H9 (cell line): ENCODE results near the gene SORCS2. TPM values are rescaled to one million over a fixed set of nuclear protein-coding genes. Genes with fewer than 3 reads are reported as not detected.

ENCODE experiments used
- DNase-seq: peaks from one replicate; pipeline ENCODE4 v3.0.0-alpha.2; 2017
- H2AFZ ChIP-seq: one replicate; pipeline ENCODE4 v1.6.1; 2013; ENCODE audit warnings: mild to moderate bottlenecking, low read length, control low read depth, moderate library complexity
- H2AK5ac ChIP-seq: 2 replicates; pipeline ENCODE4 v1.6.1; 2013; ENCODE audit warnings: low read length, control low read depth, mixed read lengths; ENCODE audit not compliant: insufficient read length
- H2BK120ac ChIP-seq: one replicate; pipeline ENCODE4 v1.6.1; 2013; ENCODE audit warnings: low read depth, mild to moderate bottlenecking, low read length, control low read depth, inconsistent platforms; ENCODE audit not compliant: poor library complexity, severe bottlenecking
- H2BK12ac ChIP-seq: 2 replicates; pipeline ENCODE4 v1.6.1; 2013; ENCODE audit warnings: low read length, control low read depth, mixed read lengths, low read depth; ENCODE audit not compliant: insufficient read length
- H2BK15ac ChIP-seq: 2 replicates; pipeline ENCODE4 v1.6.1; 2013; ENCODE audit warnings: low read depth, low read length, control low read depth
- H2BK20ac ChIP-seq: one replicate; pipeline ENCODE4 v1.6.1; 2013; ENCODE audit warnings: low read depth, mild to moderate bottlenecking, low read length, control low read depth, inconsistent platforms; ENCODE audit not compliant: poor library complexity, severe bottlenecking
- H2BK5ac ChIP-seq: 2 replicates; pipeline ENCODE4 v1.6.1; 2013; ENCODE audit warnings: low read length, control low read depth, mixed read lengths; ENCODE audit not compliant: insufficient read length
- H3K14ac ChIP-seq: 2 replicates; pipeline ENCODE4 v1.6.1; 2013; ENCODE audit warnings: low read length, control low read depth; ENCODE audit not compliant: insufficient read depth
- H3K18ac ChIP-seq: 2 replicates; pipeline ENCODE4 v1.6.1; 2013; ENCODE audit warnings: low read depth, mild to moderate bottlenecking, mixed read lengths, low read length, control low read depth; ENCODE audit not compliant: insufficient read length
- H3K23ac ChIP-seq: 2 replicates; pipeline ENCODE4 v1.6.1; 2013; ENCODE audit warnings: low read length, control low read depth, mixed read lengths, low read depth; ENCODE audit not compliant: insufficient read length
- H3K23me2 ChIP-seq: 2 replicates; pipeline ENCODE4 v1.6.1; 2013; ENCODE audit warnings: low read depth, mild to moderate bottlenecking, mixed read lengths, low read length, control low read depth; ENCODE audit not compliant: insufficient read length, poor library complexity, severe bottlenecking
- H3K27ac ChIP-seq: 2 replicates; pipeline ENCODE4 v1.5.1; 2013; ENCODE audit warnings: low read length, control low read depth, mixed read lengths, low read depth; ENCODE audit not compliant: insufficient read length
- H3K27me3 ChIP-seq: 2 replicates; pipeline ENCODE4 v1.6.1; 2013; ENCODE audit warnings: low read length, control low read depth, inconsistent platforms; ENCODE audit not compliant: insufficient read depth
- H3K4ac ChIP-seq: 2 replicates; pipeline ENCODE4 v1.6.1; 2013; ENCODE audit warnings: low read depth, mild to moderate bottlenecking, control low read depth, inconsistent platforms, low read length, moderate library complexity
- H3K4me1 ChIP-seq: 2 replicates; pipeline ENCODE4 v1.6.1; 2013; ENCODE audit warnings: low read length, control low read depth, inconsistent platforms; ENCODE audit not compliant: insufficient read depth
- H3K4me2 ChIP-seq: 2 replicates; pipeline ENCODE4 v1.6.1; 2013; ENCODE audit warnings: low read length, control low read depth, mixed read lengths; ENCODE audit not compliant: insufficient read length, insufficient read depth
- H3K56ac ChIP-seq: 2 replicates; pipeline ENCODE4 v1.6.1; 2013; ENCODE audit warnings: low read depth, mild to moderate bottlenecking, mixed read lengths, low read length, control low read depth; ENCODE audit not compliant: insufficient read length
- H3K79me1 ChIP-seq: 2 replicates; pipeline ENCODE4 v1.6.1; 2013; ENCODE audit warnings: low read depth, mild to moderate bottlenecking, moderate library complexity, low read length, control low read depth, inconsistent platforms; ENCODE audit not compliant: insufficient read depth, poor library complexity, severe bottlenecking
- H3K79me2 ChIP-seq: 2 replicates; pipeline ENCODE4 v1.6.1; 2013; ENCODE audit warnings: low read length, control low read depth, inconsistent platforms; ENCODE audit not compliant: insufficient read depth
- H3K9ac ChIP-seq: 2 replicates; pipeline ENCODE4 v1.6.1; 2013; ENCODE audit warnings: low read length, control low read depth, mixed read lengths; ENCODE audit not compliant: insufficient read length; ENCODE audit errors: extremely low read depth
- H3K9me3 ChIP-seq: one replicate; pipeline ENCODE4 v1.6.1; 2013; ENCODE audit warnings: low read depth, low read length, inconsistent platforms; ENCODE audit not compliant: control insufficient read depth
- H3T11ph ChIP-seq: one replicate; pipeline ENCODE4 v1.6.1; 2013; ENCODE audit warnings: mild to moderate bottlenecking, low read length, control low read depth, inconsistent platforms
- H4K20me1 ChIP-seq: one replicate; pipeline ENCODE4 v1.6.1; 2013; ENCODE audit not compliant: control insufficient read depth, insufficient read length, insufficient read depth
- H4K5ac ChIP-seq: 2 replicates; pipeline ENCODE4 v1.6.1; 2013; ENCODE audit warnings: low read depth, mild to moderate bottlenecking, mixed read lengths, low read length, control low read depth; ENCODE audit not compliant: insufficient read length
- H4K8ac ChIP-seq: replicated peaks from 2 replicates; pipeline ENCODE4 v1.6.1; 2013; ENCODE audit warnings: low read length, control low read depth, mixed read lengths, low read depth; ENCODE audit not compliant: insufficient read length
- H4K91ac ChIP-seq: 2 replicates; pipeline ENCODE4 v1.6.1; 2013; ENCODE audit warnings: low read depth, mild to moderate bottlenecking, moderate library complexity, mixed read lengths, low read length, control low read depth; ENCODE audit not compliant: insufficient read length
- H3K27ac Mint-ChIP-seq, 3 experiments: 2 replicates in 2 of 3; 3 replicates in 1 of 3; pipeline ENCODE4 v1.8.0; 2020 to 2021; ENCODE audit warnings: mixed read lengths in 3 of 3, mild to moderate bottlenecking in 1 of 3, moderate library complexity in 1 of 3
- H3K27me3 Mint-ChIP-seq: 2 replicates; pipeline ENCODE4 v1.8.0; 2021; ENCODE audit warnings: low read depth, mild to moderate bottlenecking, moderate library complexity, mixed read lengths
- H3K36me3 Mint-ChIP-seq, 3 experiments: 2 replicates in 2 of 3; 3 replicates in 1 of 3; pipeline ENCODE4 v1.8.0; 2020 to 2021; ENCODE audit warnings: low read depth in 3 of 3, mixed read lengths in 3 of 3; ENCODE audit not compliant: insufficient read depth in 1 of 3
- H3K4me1 Mint-ChIP-seq, 2 experiments: 2 replicates each; pipeline ENCODE4 v1.8.0; 2020; ENCODE audit warnings: mixed read lengths in 2 of 2
- H3K4me3 Mint-ChIP-seq, 2 experiments: 2 replicates in 1 of 2; 3 replicates in 1 of 2; pipeline ENCODE4 v1.8.0; 2020 to 2021; ENCODE audit warnings: mild to moderate bottlenecking in 2 of 2, mixed read lengths in 2 of 2, moderate library complexity in 1 of 2
- H3K9me3 Mint-ChIP-seq, 2 experiments: 2 replicates in 1 of 2; 3 replicates in 1 of 2; pipeline ENCODE4 v1.8.0; 2020; ENCODE audit warnings: mild to moderate bottlenecking in 2 of 2, mixed read lengths in 2 of 2, moderate library complexity in 1 of 2
- CTCF ChIP-seq: fragments of 200-600 bp; sonication (generic); conservative IDR thresholded peaks from 3 replicates; pipeline ENCODE4 v1.8.0; 2021; ENCODE audit warnings: antibody characterized with exemption, mild to moderate bottlenecking
- WGBS: extraction: QIAGEN DNeasy Blood & Tissue Kit; methylation state at CpG from one replicate; pipeline ENCODE4 v1.1.7; 2013; ENCODE audit warnings: missing lambda C conversion rate, low lambda C conversion rate, mixed read lengths; ENCODE audit not compliant: insufficient read length; ENCODE audit errors: extremely low coverage; 5-methylcytosine and 5-hydroxymethylcytosine counted together
- total RNA-seq: library from RNA; stranded (reverse); gene quantifications from 2 replicates; pipeline ENCODE4 v1.2.1, GENCODE V29; 2021

The SORCS2 gene
- total RNA-seq, 1 experiment from 2014 or later = 0.57 TPM

- peaks cover 8% of the 10 kb centered on the region for H3K27me3 Mint-ChIP-seq
These were observed 162.6 kb downstream of the SORCS2 start for GRCh38 chr4:7354927-7355326.

More at GRCh38 chr4:7354927-7355326, 162.6 kb downstream of the SORCS2 start:
- Mint-ChIP-seq H3K4me3 (no peak overlapping the region), H3K9me3 (no peaks in the 10 kb centered on the region), H3K4me1 (no peaks in the 10 kb centered on the region; a peak in 1 of 4 replicates), H3K27ac (no peak overlapping the region), H3K36me3 (no peaks in the 10 kb centered on the region)
- no peak for TF ChIP-seq CTCF
- no peaks in the 10 kb centered on the region for H3K23me2 ChIP-seq
- H4K8ac ChIP-seq = no peak overlapping the region
- no peaks in the 10 kb centered on the region for H3K4me1 ChIP-seq
- no peak overlapping the region for H2BK5ac ChIP-seq
- H3K4ac ChIP-seq = no peak overlapping the region
- WGBS = no CpG with 5 or more reads among the region's 5 CpGs
- no peak overlapping the region for H4K5ac ChIP-seq
- H3T11ph ChIP-seq = no peak overlapping the region
- H3K18ac ChIP-seq = no peak overlapping the region
- no peak overlapping the region for H3K23ac ChIP-seq
- H2BK20ac ChIP-seq = no peak overlapping the region
- H3K4me2 ChIP-seq = no peak overlapping the region
- H4K91ac ChIP-seq = no peak overlapping the region
- H2AK5ac ChIP-seq = no peak overlapping the region
- H3K56ac ChIP-seq = no peak overlapping the region
- no peak for DNase-seq
- no peak overlapping the region for H3K9ac ChIP-seq
- H3K27ac ChIP-seq = no peak overlapping the region
- no peaks in the 10 kb centered on the region for H4K20me1 ChIP-seq
- no peak overlapping the region for H2BK12ac ChIP-seq
- H3K14ac ChIP-seq = no peak overlapping the region
- no peak overlapping the region for H2AFZ ChIP-seq
- H3K79me2 ChIP-seq = no peaks in the 10 kb centered on the region
- no peaks in the 10 kb centered on the region for H3K9me3 ChIP-seq
- H2BK15ac ChIP-seq = no peak overlapping the region
- no peaks in the 10 kb centered on the region for H3K79me1 ChIP-seq
- H2BK120ac ChIP-seq = no peak overlapping the region
- H3K27me3 ChIP-seq = no peaks in the 10 kb centered on the region
